GM23338 (cell line): ENCODE measurements around the gene EAF2. TPM values are rescaled to one million over a fixed set of nuclear protein-coding genes. Genes with fewer than 3 reads are reported as not detected.

ENCODE experiments used
- ATAC-seq: fragments of 200-7000 bp; cut with Tn5 transposase; 3 replicates; pipeline ENCODE4 v1.9.1; 2020
- DNase-seq: peaks from one replicate; pipeline ENCODE4 v3.0.0-alpha.2; 2015; ENCODE audit warnings: low spot score
- H2AFZ ChIP-seq: fragments of 200-600 bp; sonication (generic); 2 replicates; pipeline ENCODE4 v1.8.0; 2016; ENCODE audit warnings: antibody characterized with exemption, mild to moderate bottlenecking, moderate library complexity
- H3F3A ChIP-seq: fragments of 200-600 bp; sonication (generic); replicated peaks from 2 replicates; pipeline ENCODE4 v1.8.0; 2017; ENCODE audit warnings: antibody characterized with exemption, mixed run types, low read depth
- H3K27ac ChIP-seq: fragments of 200-600 bp; sonication (generic); 2 replicates; pipeline ENCODE4 v1.6.1; 2016; ENCODE audit warnings: low read depth
- H3K27me3 ChIP-seq: fragments of 200-600 bp; sonication (generic); 2 replicates; pipeline ENCODE4 v1.8.0; 2016; ENCODE audit warnings: mild to moderate bottlenecking, mixed run types, moderate library complexity; ENCODE audit not compliant: insufficient read depth
- H3K36me3 ChIP-seq: fragments of 200-600 bp; sonication (generic); 2 replicates; pipeline ENCODE4 v1.8.0; 2016; ENCODE audit warnings: mild to moderate bottlenecking; ENCODE audit not compliant: insufficient read depth
- H3K4me1 ChIP-seq: fragments of 200-600 bp; sonication (generic); 2 replicates; pipeline ENCODE4 v1.8.0; 2016; ENCODE audit warnings: mild to moderate bottlenecking, moderate library complexity; ENCODE audit not compliant: insufficient read depth
- H3K4me2 ChIP-seq: fragments of 200-600 bp; sonication (generic); 2 replicates; pipeline ENCODE4 v1.7.1; 2017; ENCODE audit warnings: mixed run types
- H3K4me3 ChIP-seq: fragments of 200-600 bp; sonication (generic); 2 replicates; pipeline ENCODE4 v1.6.1; 2016; ENCODE audit warnings: mixed run types
- H3K79me2 ChIP-seq: fragments of 200-600 bp; sonication (generic); replicated peaks from 2 replicates; pipeline ENCODE4 v1.8.0; 2017; ENCODE audit warnings: mild to moderate bottlenecking; ENCODE audit not compliant: insufficient read depth
- H3K9me2 ChIP-seq: fragments of 200-600 bp; sonication (generic); 2 replicates; pipeline ENCODE4 v1.8.0; 2017; ENCODE audit not compliant: insufficient read depth
- H4K20me1 ChIP-seq: fragments of 200-600 bp; sonication (generic); replicated peaks from 2 replicates; pipeline ENCODE4 v1.8.0; 2017; ENCODE audit warnings: mild to moderate bottlenecking; ENCODE audit not compliant: insufficient read depth
- H3K27ac Mint-ChIP-seq: 2 replicates; pipeline ENCODE4 v1.8.0; 2020; ENCODE audit warnings: inconsistent platforms, mild to moderate bottlenecking, moderate library complexity, mixed read lengths
- H3K27me3 Mint-ChIP-seq: 3 replicates; pipeline ENCODE4 v1.8.0; 2022; ENCODE audit warnings: low read depth, mild to moderate bottlenecking, moderate library complexity, mixed read lengths, inconsistent platforms; ENCODE audit not compliant: insufficient read depth, poor library complexity
- H3K36me3 Mint-ChIP-seq: 3 replicates; pipeline ENCODE4 v1.8.0; 2021; ENCODE audit warnings: low read depth, mild to moderate bottlenecking, inconsistent platforms, moderate library complexity, mixed read lengths
- H3K4me1 Mint-ChIP-seq: 3 replicates; pipeline ENCODE4 v1.8.0; 2020; ENCODE audit warnings: mild to moderate bottlenecking, inconsistent platforms, mixed read lengths
- H3K4me3 Mint-ChIP-seq: 3 replicates; pipeline ENCODE4 v1.8.0; 2021; ENCODE audit warnings: moderate library complexity, mild to moderate bottlenecking, inconsistent platforms, mixed read lengths
- H3K9me3 Mint-ChIP-seq: 3 replicates; pipeline ENCODE4 v1.8.0; 2020; ENCODE audit warnings: moderate library complexity, mild to moderate bottlenecking, inconsistent platforms, mixed read lengths
- CREB1 ChIP-seq: fragments of 250-450 bp; sonication (Bioruptor Pico); IDR thresholded peaks from 2 replicates; pipeline ENCODE4 v1.5.0; 2020; ENCODE audit warnings: low read depth, mild to moderate bottlenecking, moderate library complexity
- POLR2AphosphoS5 ChIP-seq: IDR thresholded peaks from 2 replicates; pipeline ENCODE4 v1.6.1; 2016; ENCODE audit warnings: antibody characterized with exemption, low read depth
- REST ChIP-seq: IDR thresholded peaks from one replicate; pipeline ENCODE4 v1.6.1; 2018; ENCODE audit warnings: antibody characterized with exemption; ENCODE audit not compliant: unreplicated experiment
- STAT1 ChIP-seq: IDR thresholded peaks from one replicate; pipeline ENCODE4 v1.6.1; 2016; ENCODE audit warnings: antibody characterized with exemption; ENCODE audit not compliant: unreplicated experiment
- ZNF462 ChIP-seq: fragments of 250-450 bp; sonication (Bioruptor Pico); IDR thresholded peaks from 2 replicates; pipeline ENCODE4 v1.5.0; 2020; ENCODE audit warnings: mild to moderate bottlenecking, moderate library complexity
- long read RNA-seq: library from polyadenylated mRNA; unstranded; transcript quantifications from one replicate; pipeline ENCODE4 v2.0.0, GENCODE V29; 2020; ENCODE audit not compliant: unreplicated experiment
- polyA plus RNA-seq: library from polyadenylated mRNA; unstranded; fragments of >200 nt; fragmentation: Nextera tagmentation; extraction: Ambion mirVana; gene quantifications from 2 replicates; pipeline ENCODE4 v1.2.1, GENCODE V29; 2016
- total RNA-seq: library from RNA; depleted of rRNA; stranded (reverse); fragments of >200 nt; shearing (Covaris generic); gene quantifications from 2 replicates; pipeline ENCODE4 v1.2.3, GENCODE V29; 2014; rRNA removed

The EAF2 gene
- 5.7 and 8.8 TPM in 2 replicates for total RNA-seq
- 14.7 and 15.0 TPM in 2 replicates for polyA plus RNA-seq
- long read RNA-seq, transcript EAF2-201 (6 exons, 992 nt): major isoform, 7 of 9 reads
- long read RNA-seq, partial matches to known transcripts: 0 of 9 reads
- long read RNA-seq, other reads (novel, unspliced or antisense): 0 of 9 reads

- peaks cover 26% of the 10 kb centered on the region for H3K36me3 Mint-ChIP-seq
- no peaks in the 10 kb centered on the region; the same call in 2 of the 3 replicates for H3K9me3 Mint-ChIP-seq
- Histone ChIP-seq H3K36me3 (0 out of 2 replicates have a peak, but pooled peaks cover 4% of the 10 kb centered on the region), H3K27me3 (peaks cover 11% of the 10 kb centered on the region), H3K4me1 (peaks cover 11% of the 10 kb centered on the region; the same call in 1 of the 2 replicates), H3K4me2 (peak within 1 kb of the TSS; percentile 85), H3K9me2 (no peaks in the 10 kb centered on the region), H3F3A (no peaks in the 10 kb centered on the region), H4K20me1 (no peaks in the 10 kb centered on the region), H3K27ac (no peak within 1 kb of the TSS), H3K79me2 (peaks cover 24% of the 10 kb centered on the region; the same call in 1 of the 2 replicates), H2AFZ (peak within 1 kb of the TSS; percentile 99), H3K4me3 (peak within 1 kb of the TSS; percentile 90)
- peak within 1 kb of the TSS; percentile 80 for H3K27ac Mint-ChIP-seq
- peak; percentile 98 for ATAC-seq
- H3K27me3 Mint-ChIP-seq: no peaks in the 10 kb centered on the region
- H3K4me3 Mint-ChIP-seq: peak within 1 kb of the TSS; percentile 94
- peak; percentile 64; the same call in 1 of the 2 replicates for TF ChIP-seq CREB1 (CRISPR knock-in tag)
- no peak for TF ChIP-seq REST
- TF ChIP-seq POLR2AphosphoS5: peak; percentile 91
- H3K4me1 Mint-ChIP-seq: peaks cover 12% of the 10 kb centered on the region; the same call in 2 of the 3 replicates
- peak; percentile 98 for DNase-seq
Observed at GRCh38 chr3:121834671-121835464, at the start of gene EAF2, which contains the start of gene IQCB1. Gene EAF2, plus strand, starts transcription at chr3:121835209. Its CDS starts 77 bp downstream, at chr3:121835286. Gene IQCB1, minus strand, starts transcription at chr3:121835060. Its CDS starts 6,100 bp downstream, at chr3:121828960.

- H3K4me2 ChIP-seq: no peak overlapping the region
- no peaks in the 10 kb centered on the region for H3K4me1 ChIP-seq
- ATAC-seq (no peak), DNase-seq (no peak)
- no peak overlapping the region for H3K27ac ChIP-seq
- Mint-ChIP-seq H3K9me3 (no peaks in the 10 kb centered on the region), H3K4me1 (no peaks in the 10 kb centered on the region), H3K27me3 (no peaks in the 10 kb centered on the region), H3K36me3 (peaks cover 34% of the 10 kb centered on the region), H3K4me3 (no peak overlapping the region), H3K27ac (no peak overlapping the region)
- TF ChIP-seq ZNF462 (CRISPR knock-in tag) (no peak), STAT1 (no peak), POLR2AphosphoS5 (no peak)
- no peaks in the 10 kb centered on the region; the same call in 1 of the 2 replicates for H4K20me1 ChIP-seq
- no peaks in the 10 kb centered on the region for H3K79me2 ChIP-seq
- no peaks in the 10 kb centered on the region for H3K27me3 ChIP-seq
- no peak overlapping the region for H2AFZ ChIP-seq
- H3F3A ChIP-seq: no peaks in the 10 kb centered on the region
- no peak overlapping the region for H3K4me3 ChIP-seq
- no peaks in the 10 kb centered on the region for H3K9me2 ChIP-seq
- peaks cover 12% of the 10 kb centered on the region; the same call in 1 of the 2 replicates for H3K36me3 ChIP-seq
Observed at GRCh38 chr3:121786485-121786884, 48.5 kb upstream of the EAF2 start.
